SU-DHL-6 (cell line): ENCODE measurements around the gene CD2.

ENCODE experiments used
- CTCF ChIP-seq: fragments of 200-600 bp; sonication (generic); IDR thresholded peaks from one replicate; pipeline ENCODE4 v1.5.1; 2017; ENCODE audit warnings: antibody characterized with exemption, mild to moderate bottlenecking, low read length, moderate library complexity; ENCODE audit not compliant: insufficient read depth, poor library complexity, severe bottlenecking
- EZH2phosphoT487 ChIP-seq: fragments of 200-600 bp; sonication (generic), shearing (Covaris generic); conservative IDR thresholded peaks from 2 replicates; pipeline ENCODE4 v1.6.1; 2018; ENCODE audit warnings: mild to moderate bottlenecking, antibody characterized with exemption, low read length, moderate library complexity, mixed read lengths

- TF ChIP-seq CTCF (no peak), EZH2phosphoT487 (no peak)
Measured at GRCh38 chr1:116743535-116743934, 10.7 kb upstream of the CD2 start.
